A549 (cell line): ENCODE results near the gene DDX10. TPM values are rescaled to one million over a fixed set of nuclear protein-coding genes. Genes with fewer than 3 reads are reported as not detected.

Source experiments
- ATAC-seq, 2 experiments: fragments of 200-7000 bp in 1 of 2; fragments of >200 bp in 1 of 2; cut with Nextera tagmentation in 1 of 2; cut with Tn5 transposase in 1 of 2; 3 replicates each; pipeline versions ENCODE4 v1.8.0 to v1.9.1; 2018 to 2020; ENCODE audit warnings: mild to moderate bottlenecking in 1 of 2, moderate library complexity in 1 of 2
- CTCF ChIA-PET: fragments of 300-600 bp; sonication (Branson Sonifier 250); formaldehyde crosslinking; extraction: SDS; loops from one replicate; lab custom pipeline; 2021; ENCODE audit warnings: antibody characterized with exemption, inconsistent platforms; lab: Yijun Ruan, JAX
- POLR2A ChIA-PET: fragments of 350-600 bp; formaldehyde crosslinking; extraction: SDS; loops from one replicate; lab custom pipeline; 2021; ENCODE audit warnings: antibody characterized with exemption, inconsistent platforms; lab: Yijun Ruan, JAX
- DNase-seq, 2 experiments: peaks; one replicate each; pipeline versions ENCODE4 v3.0.0 to v3.0.0-alpha.2; 2011 to 2016; ENCODE audit warnings: low read depth in 1 of 2, low spot score in 1 of 2
- FAIRE-seq: peaks from 2 replicates; lab custom pipeline; 2011; peaks lifted over from hg19 to GRCh38; lab: Jason Lieb, UNC
- H3K27ac ChIP-seq, 2 experiments: fragments of >200 bp; sonication (Bioruptor Twin); formaldehyde crosslinking; 3 replicates each; pipeline ENCODE4 v1.5.1; 2016 to 2017
- H3K4me1 ChIP-seq: fragments of >200 bp; sonication (Bioruptor Twin); formaldehyde crosslinking; 3 replicates; pipeline ENCODE4 v1.6.1; 2016
- H3K4me2 ChIP-seq: fragments of >200 bp; sonication (Bioruptor Twin); formaldehyde crosslinking; 3 replicates; pipeline ENCODE4 v1.6.1; 2016
- H3K4me3 ChIP-seq: fragments of >200 bp; sonication (Bioruptor Twin); formaldehyde crosslinking; 3 replicates; pipeline ENCODE4 v1.5.1; 2016
- H3K9me3 ChIP-seq: fragments of >200 bp; sonication (Bioruptor Twin); formaldehyde crosslinking; 3 replicates; pipeline ENCODE4 v1.6.1; 2016
- BCL3 ChIP-seq: fragments of >200 bp; sonication (Bioruptor Twin); formaldehyde crosslinking; IDR thresholded peaks from 3 replicates; pipeline ENCODE4 v1.6.1; 2016
- CEBPB ChIP-seq, 2 experiments: fragments of >200 bp in 1 of 2; sonication (Bioruptor Twin) in 1 of 2; formaldehyde crosslinking in 1 of 2; IDR thresholded peaks; 2 replicates each; pipeline ENCODE4 v1.6.1; 2012 to 2016
- EHF ChIP-seq: fragments of 250-450 bp; sonication (Bioruptor Pico); IDR thresholded peaks from 2 replicates; pipeline ENCODE4 v1.5.0; 2020; ENCODE audit warnings: mild to moderate bottlenecking
- EHMT2 ChIP-seq: fragments of 200-600 bp; sonication (generic); IDR thresholded peaks from 2 replicates; pipeline ENCODE4 v1.6.1; 2016; ENCODE audit warnings: antibody characterized with exemption, low read depth, mild to moderate bottlenecking, moderate library complexity
- ESRRA ChIP-seq: fragments of 150-350 bp; IDR thresholded peaks from 2 replicates; pipeline ENCODE4 v1.6.1; 2014; ENCODE audit warnings: mild to moderate bottlenecking, low read length, borderline replicate concordance
- FOXS1 ChIP-seq: fragments of 250-450 bp; sonication (Bioruptor Pico); IDR thresholded peaks from 2 replicates; pipeline ENCODE4 v1.5.0; 2020; ENCODE audit warnings: mild to moderate bottlenecking, moderate library complexity
- GATA3 ChIP-seq: IDR thresholded peaks from 2 replicates; pipeline ENCODE4 v1.6.1; 2012; ENCODE audit warnings: borderline replicate concordance
- HDAC2 ChIP-seq: fragments of 200-600 bp; sonication (generic); IDR thresholded peaks from 2 replicates; pipeline ENCODE4 v1.6.1; 2016
- HES2 ChIP-seq: fragments of >200 bp; sonication (Bioruptor Twin); formaldehyde crosslinking; IDR thresholded peaks from 2 replicates; pipeline ENCODE4 v1.6.1; 2016
- HEYL ChIP-seq: fragments of 250-450 bp; sonication (Bioruptor Pico); IDR thresholded peaks from 2 replicates; pipeline ENCODE4 v1.8.0; 2021; ENCODE audit warnings: mild to moderate bottlenecking, moderate library complexity
- HOXA7 ChIP-seq: fragments of 250-450 bp; sonication (Bioruptor Pico); IDR thresholded peaks from 2 replicates; pipeline ENCODE4 v1.5.0; 2020; ENCODE audit warnings: mild to moderate bottlenecking, moderate library complexity
- HOXB13 ChIP-seq: fragments of 250-450 bp; sonication (Bioruptor Pico); IDR thresholded peaks from 2 replicates; pipeline ENCODE4 v1.5.0; 2020; ENCODE audit warnings: low read depth, mild to moderate bottlenecking, moderate library complexity
- HOXB5 ChIP-seq: fragments of 250-450 bp; sonication (Bioruptor Pico); IDR thresholded peaks from 2 replicates; pipeline ENCODE4 v1.5.0; 2020; ENCODE audit warnings: mild to moderate bottlenecking, moderate library complexity
- JUN ChIP-seq, 2 experiments: fragments of >200 bp; sonication (Bioruptor Twin); formaldehyde crosslinking; IDR thresholded peaks; 2 replicates in 1 of 2; 3 replicates in 1 of 2; pipeline ENCODE4 v1.6.1; 2016 to 2017
- JUNB ChIP-seq: fragments of >200 bp; sonication (Bioruptor Twin); formaldehyde crosslinking; IDR thresholded peaks from 2 replicates; pipeline ENCODE4 v1.6.1; 2016
- MAFK ChIP-seq: fragments of 450-650 bp; IDR thresholded peaks from 2 replicates; pipeline ENCODE4 v1.6.1; 2014; ENCODE audit not compliant: partially characterized antibody
- MAZ ChIP-seq: fragments of 150-350 bp; IDR thresholded peaks from 2 replicates; pipeline ENCODE4 v1.6.1; 2014; ENCODE audit warnings: antibody characterized with exemption, low read depth, low read length, borderline replicate concordance
- NPAS2 ChIP-seq: fragments of 250-450 bp; sonication (Bioruptor Pico); IDR thresholded peaks from 2 replicates; pipeline ENCODE4 v1.8.0; 2022; ENCODE audit warnings: mild to moderate bottlenecking, moderate library complexity, borderline replicate concordance
- NR3C1 ChIP-seq: fragments of >200 bp; sonication (Bioruptor Twin); formaldehyde crosslinking; IDR thresholded peaks from 3 replicates; pipeline ENCODE4 v1.6.1; 2017
- POLR2A ChIP-seq: IDR thresholded peaks from 2 replicates; pipeline ENCODE4 v1.6.1; 2012; ENCODE audit warnings: mild to moderate bottlenecking, low read length
- REST ChIP-seq: fragments of 200-600 bp; sonication (generic); IDR thresholded peaks from 2 replicates; pipeline ENCODE4 v1.6.1; 2016; ENCODE audit warnings: antibody characterized with exemption, mild to moderate bottlenecking, moderate library complexity
- RNF2 ChIP-seq: fragments of 200-600 bp; sonication (generic); IDR thresholded peaks from 2 replicates; pipeline ENCODE4 v1.6.1; 2016; ENCODE audit warnings: low read depth, mild to moderate bottlenecking, antibody characterized with exemption, moderate library complexity, borderline replicate concordance
- SREBF2 ChIP-seq: fragments of 450-650 bp; IDR thresholded peaks from 2 replicates; pipeline ENCODE4 v1.6.1; 2014; ENCODE audit warnings: mild to moderate bottlenecking, moderate library complexity
- TFCP2L1 ChIP-seq: fragments of 250-450 bp; sonication (Bioruptor Pico); IDR thresholded peaks from 2 replicates; pipeline ENCODE4 v1.5.0; 2021; ENCODE audit warnings: mild to moderate bottlenecking
- TP53 ChIP-seq: fragments of 250-450 bp; sonication (Bioruptor Pico); IDR thresholded peaks from 2 replicates; pipeline ENCODE4 v1.5.0; 2021; ENCODE audit warnings: mild to moderate bottlenecking, moderate library complexity
- USF2 ChIP-seq: fragments of 450-650 bp; IDR thresholded peaks from 2 replicates; pipeline ENCODE4 v1.6.1; 2014; ENCODE audit warnings: antibody characterized with exemption
- ZSCAN20 ChIP-seq: fragments of 250-450 bp; sonication (Bioruptor Pico); IDR thresholded peaks from 2 replicates; pipeline ENCODE4 v1.8.0; 2022; ENCODE audit warnings: mild to moderate bottlenecking, moderate library complexity
- WGBS: methylation state at CpG from one replicate; pipeline ENCODE4 v1.1.6; 2017; ENCODE audit errors: missing lambda C conversion rate; 5-methylcytosine and 5-hydroxymethylcytosine counted together
- polyA plus RNA-seq, 4 experiments: library from polyadenylated mRNA; depleted of rRNA in 3 of 4; stranded (reverse); fragments of >200 nt; fragmentation: RNase III in 1 of 4; extraction: RNeasy Plus Mini Kit Qiagen cat#74134 plus additional on column Dnase treatment in 1 of 4; gene quantifications; 2 replicates in 3 of 4; 3 replicates in 1 of 4; pipeline ENCODE4 v1.2.3, GENCODE V29; 2011 to 2017
- TF ChIP-seq, protein P1 (sequence below): IDR thresholded peaks from 2 replicates; pipeline ENCODE4 v1.6.1; 2012
- TF ChIP-seq, protein P2 (sequence below): fragments of 250-450 bp; sonication (Bioruptor Pico); IDR thresholded peaks from 2 replicates; pipeline ENCODE4 v1.5.0; 2020; ENCODE audit warnings: low read depth, mild to moderate bottlenecking, moderate library complexity
- TF ChIP-seq, protein P3 (sequence below): IDR thresholded peaks from 2 replicates; pipeline ENCODE4 v1.6.1; 2012; ENCODE audit warnings: low read depth, borderline replicate concordance

Gene DDX10
- polyA plus RNA-seq, 2 of the 4 experiments (the other 2 are of a cell fraction) = 46.0 to 189 TPM

DNA sequence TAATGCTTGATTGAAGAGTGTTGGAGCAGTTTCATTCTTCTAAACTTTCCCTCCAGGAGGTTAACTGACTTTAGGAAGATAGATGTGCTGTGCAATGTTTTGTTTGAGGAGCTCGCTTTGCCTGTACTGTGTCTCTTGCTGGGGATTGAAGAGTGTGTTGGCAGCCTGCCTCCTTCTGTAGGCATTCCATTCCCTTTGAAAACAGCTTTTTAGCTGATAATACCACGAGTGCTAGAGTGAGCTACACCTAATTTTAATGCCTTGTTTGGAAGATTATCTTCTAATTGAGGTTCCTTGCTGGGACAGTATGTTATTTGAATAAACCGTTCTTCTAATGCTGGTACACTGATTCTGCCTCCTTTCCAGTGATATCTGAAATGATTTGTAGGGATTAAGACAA lies 7.2 kb downstream of the DDX10 start:
- H3K9me3 ChIP-seq = no peaks in the 10 kb centered on the region
- no peak overlapping the region for H3K27ac ChIP-seq
- 0 out of 3 replicates have a peak, but pooled peaks cover 3% of the 10 kb centered on the region for H3K4me1 ChIP-seq
- no peak overlapping the region for H3K4me2 ChIP-seq
- ChIA-PET CTCF (no interaction called here), POLR2A (no interaction called here)
- 55% methylated on average over 3 of the region's 3 CpGs for WGBS
- TF ChIP-seq TP53 (no peak), SREBF2 (no peak)
- no peak overlapping the region for H3K4me3 ChIP-seq
- no peak for ATAC-seq
- DNase-seq = no peak
- no peak for FAIRE-seq

GRCh38 chr11:108672786-108673185 lies 7.9 kb downstream of the DDX10 start:
- H3K4me2 ChIP-seq = no peak overlapping the region
- CTCF ChIA-PET = no interaction called here
- TF ChIP-seq REST (no peak), HDAC2 (no peak), NR3C1 (no peak), USF2 (no peak), TFCP2L1 (CRISPR knock-in tag) (no peak), GATA3 (no peak), HES2 (no peak), JUN (IDR thresholded peaks at IDR 0.05) (no peak), CEBPB (IDR thresholded peaks at IDR 0.05) (no peak), HOXB5 (CRISPR knock-in tag) (no peak), POLR2A (no peak), FOXS1 (CRISPR knock-in tag) (no peak), HOXB13 (no peak), RNF2 (no peak), EHF (no peak), ESRRA (no peak)
- TF ChIP-seq, protein P1, sequence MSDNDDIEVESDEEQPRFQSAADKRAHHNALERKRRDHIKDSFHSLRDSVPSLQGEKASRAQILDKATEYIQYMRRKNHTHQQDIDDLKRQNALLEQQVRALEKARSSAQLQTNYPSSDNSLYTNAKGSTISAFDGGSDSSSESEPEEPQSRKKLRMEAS = no peak
- TF ChIP-seq, protein P2, sequence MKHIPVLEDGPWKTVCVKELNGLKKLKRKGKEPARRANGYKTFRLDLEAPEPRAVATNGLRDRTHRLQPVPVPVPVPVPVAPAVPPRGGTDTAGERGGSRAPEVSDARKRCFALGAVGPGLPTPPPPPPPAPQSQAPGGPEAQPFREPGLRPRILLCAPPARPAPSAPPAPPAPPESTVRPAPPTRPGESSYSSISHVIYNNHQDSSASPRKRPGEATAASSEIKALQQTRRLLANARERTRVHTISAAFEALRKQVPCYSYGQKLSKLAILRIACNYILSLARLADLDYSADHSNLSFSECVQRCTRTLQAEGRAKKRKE (CRISPR knock-in tag) = no peak
- TF ChIP-seq, all 56 proteins: peak for 0
- POLR2A ChIA-PET = no interaction called here
- no peak for FAIRE-seq
- H3K4me1 ChIP-seq = 0 out of 3 replicates have a peak, but pooled peaks cover under 1% of the 10 kb centered on the region
- no peaks in the 10 kb centered on the region for H3K9me3 ChIP-seq
- no peak overlapping the region for H3K27ac ChIP-seq
- no peak for DNase-seq
- no peak overlapping the region for H3K4me3 ChIP-seq
- ATAC-seq = no peak

DNA sequence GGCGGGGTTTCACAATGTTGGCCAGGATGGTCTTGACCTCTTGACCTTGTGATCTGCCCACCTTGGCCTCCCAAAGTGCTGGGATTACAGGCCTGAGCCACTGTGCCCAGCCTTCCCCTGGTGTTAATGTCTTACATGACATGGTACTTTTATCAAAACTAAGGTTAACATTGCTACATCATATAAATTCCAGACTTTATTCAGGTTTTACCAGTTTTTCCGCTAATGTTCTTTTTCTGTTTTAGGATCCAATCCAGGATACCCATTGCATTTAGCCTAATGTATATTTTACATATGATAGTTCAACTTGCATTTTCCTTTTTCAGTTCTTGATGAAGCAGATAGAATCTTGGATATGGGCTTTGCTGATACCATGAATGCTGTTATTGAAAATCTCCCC lies 14.2 kb downstream of the DDX10 start:
- CTCF ChIA-PET = no interaction called here
- POLR2A ChIA-PET = no interaction called here
- Histone ChIP-seq H3K4me2 (no peak overlapping the region), H3K27ac (no peak overlapping the region), H3K4me3 (no peak overlapping the region), H3K9me3 (no peaks in the 10 kb centered on the region), H3K4me1 (no peaks in the 10 kb centered on the region)
- ATAC-seq (no peak), DNase-seq (no peak), FAIRE-seq (no peak)
- TF ChIP-seq MAFK (no peak), HOXB13 (no peak), HEYL (CRISPR knock-in tag) (no peak), NPAS2 (CRISPR knock-in tag) (no peak), JUNB (no peak), HOXA7 (CRISPR knock-in tag) (no peak), ZSCAN20 (CRISPR knock-in tag) (no peak), BCL3 (no peak), MAZ (no peak), EHMT2 (no peak)
- TF ChIP-seq, protein P1 = no peak
- TF ChIP-seq, protein P3, sequence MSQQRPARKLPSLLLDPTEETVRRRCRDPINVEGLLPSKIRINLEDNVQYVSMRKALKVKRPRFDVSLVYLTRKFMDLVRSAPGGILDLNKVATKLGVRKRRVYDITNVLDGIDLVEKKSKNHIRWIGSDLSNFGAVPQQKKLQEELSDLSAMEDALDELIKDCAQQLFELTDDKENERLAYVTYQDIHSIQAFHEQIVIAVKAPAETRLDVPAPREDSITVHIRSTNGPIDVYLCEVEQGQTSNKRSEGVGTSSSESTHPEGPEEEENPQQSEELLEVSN = no peak
- 98% methylated on average over 2 of the region's 2 CpGs for WGBS
